Measurements from ENCODE around the gene LRRC75A. TPM values are rescaled to one million over a fixed set of nuclear protein-coding genes. Genes with fewer than 3 reads are reported as not detected.

The LRRC75A gene
- total RNA-seq, 1 experiment from 2014 or later, result 10.1 TPM

- Histone ChIP-seq H2BK15ac (ENCODE audit: low read depth, low read length) (no peak overlapping the region), H3K9me3 (ENCODE audit: control insufficient read depth, low read depth, low read length) (no peaks in the 10 kb centered on the region), H2AFZ (ENCODE audit: low read length) (no peak overlapping the region), H3K27me3 (ENCODE audit: insufficient read depth, low read length) (no peaks in the 10 kb centered on the region), H3K4me1 (ENCODE audit: insufficient read depth, low read length) (0 out of 2 replicates have a peak, but pooled peaks cover 4% of the 10 kb centered on the region), H2BK5ac (ENCODE audit: insufficient read length, low read length) (no peak overlapping the region), H2BK20ac (ENCODE audit: low read depth, low read length, poor library complexity, severe bottlenecking) (no peak overlapping the region), H4K20me1 (ENCODE audit: control insufficient read depth, insufficient read depth, insufficient read length) (no peaks in the 10 kb centered on the region), H3K18ac (ENCODE audit: insufficient read length, low read depth, low read length) (no peak overlapping the region), H3K56ac (ENCODE audit: insufficient read length, low read depth, low read length) (no peak overlapping the region), H3K9ac (ENCODE audit: extremely low read depth, insufficient read length, low read length) (no peak overlapping the region), H3T11ph (ENCODE audit: low read length) (no peak overlapping the region), H2AK5ac (ENCODE audit: insufficient read length, low read length) (no peak overlapping the region), H2BK12ac (ENCODE audit: insufficient read length, low read depth, low read length) (no peak overlapping the region), H3K4me2 (ENCODE audit: insufficient read depth, insufficient read length, low read length) (no peak overlapping the region), H2BK120ac (ENCODE audit: low read depth, low read length, poor library complexity, severe bottlenecking) (no peak overlapping the region), H3K23ac (ENCODE audit: insufficient read length, low read depth, low read length) (no peak overlapping the region), H3K4ac (ENCODE audit: low read depth, low read length) (no peak overlapping the region), H3K79me2 (ENCODE audit: insufficient read depth, low read length) (peaks cover 5% of the 10 kb centered on the region; the same call in 1 of the 2 replicates), H3K27ac (ENCODE audit: insufficient read length, low read depth, low read length) (no peak overlapping the region), H4K5ac (ENCODE audit: insufficient read length, low read depth, low read length) (no peak overlapping the region), H4K91ac (ENCODE audit: insufficient read length, low read depth, low read length) (no peak overlapping the region), H3K14ac (ENCODE audit: insufficient read depth, low read length) (no peak overlapping the region), H3K79me1 (ENCODE audit: insufficient read depth, low read depth, low read length, poor library complexity, severe bottlenecking) (peaks cover 6% of the 10 kb centered on the region), H3K23me2 (ENCODE audit: insufficient read length, low read depth, low read length, poor library complexity, severe bottlenecking) (peaks cover 7% of the 10 kb centered on the region), H4K8ac (replicated peaks; ENCODE audit: insufficient read length, low read depth, low read length) (no peak overlapping the region)
- peaks cover 36 to 48% of the 10 kb centered on the region in 2 experiments for H3K4me1 Mint-ChIP-seq
- peak overlapping the region in 2 of 3 experiments; percentile 86 to 87; a peak in 4 of 7 replicates for H3K27ac Mint-ChIP-seq
- no peaks in the 10 kb centered on the region; a peak in 1 of 5 replicates for H3K9me3 Mint-ChIP-seq
- no peak for TF ChIP-seq CTCF (conservative IDR thresholded peaks at IDR 0.05)
- WGBS (ENCODE audit: extremely low coverage, insufficient read length, low lambda C conversion rate), result no CpG with 5 or more reads among the region's 6 CpGs
- no peak overlapping the region; a peak in 1 of 5 replicates for H3K4me3 Mint-ChIP-seq
- H3K36me3 Mint-ChIP-seq (ENCODE audit: insufficient read depth in 1 of 3, low read depth in 3 of 3), result peaks cover 54 to 90% (median 79%) of the 10 kb centered on the region in 3 experiments
- H3K27me3 Mint-ChIP-seq (ENCODE audit: low read depth), result peaks cover 3% of the 10 kb centered on the region
- DNase-seq, result peak; percentile 75
These were observed 47.6 kb downstream of the LRRC75A start for GRCh38 chr17:16444258-16444886.
